Stimulated activated CD4-positive, alpha-beta T cell treated with anti-CD3 and anti-CD28 coated beads, Interleukin-2, amount 100 ng/mL, for 48 hours (primary cell): ENCODE data around the gene CYP27A1.
A peak's percentile ranks its signal among the peaks of the same experiment; 100 is the strongest.
"Not testable (repeated sequence)": the region's sequence is repeated elsewhere in the genome, so short reads cannot be mapped to it uniquely, and the experiment has no call there.

ENCODE experiments used
- DNase-seq, 2 donors: peaks; one replicate each; pipeline ENCODE4 v3.0.0-alpha.2; 2020

The CYP27A1 gene

GRCh38 chr2:218781691-218782527 is at the start of gene CYP27A1:
Gene CYP27A1 (plus strand): TSS chr2:218782147. CDS start chr2:218782183, 36 bp downstream.
- DNase-seq = no peak

GRCh38 chr2:218732761-218733158 is 49.2 kb upstream of the CYP27A1 start:
- DNase-seq = no peak

GRCh38 chr2:218733171-218734021 is 48.6 kb upstream of the CYP27A1 start:
- peak in 1 of 2 donors; percentile 5 for DNase-seq

- DNase-seq = no peak
Measured at GRCh38 chr2:218734190-218734975, 47.6 kb upstream of the CYP27A1 start.

GRCh38 chr2:218736531-218736930 is 45.4 kb upstream of the CYP27A1 start:
- DNase-seq = no peak

GRCh38 chr2:218743068-218743467 is 38.9 kb upstream of the CYP27A1 start:
- DNase-seq = no peak

GRCh38 chr2:218744615-218745014 is 37.3 kb upstream of the CYP27A1 start:
- DNase-seq = no peak

- no peak for DNase-seq
Measured at GRCh38 chr2:218745160-218745558, 36.8 kb upstream of the CYP27A1 start.

GRCh38 chr2:218745559-218746469 is 36.1 kb upstream of the CYP27A1 start:
- no peak for DNase-seq

GRCh38 chr2:218746470-218746795 is 35.5 kb upstream of the CYP27A1 start:
- no peak for DNase-seq

- DNase-seq = no peak
Measured at GRCh38 chr2:218746960-218747359, 35.0 kb upstream of the CYP27A1 start.

GRCh38 chr2:218748741-218749441 is 33.1 kb upstream of the CYP27A1 start:
- no peak for DNase-seq

GRCh38 chr2:218754201-218754600 is 27.7 kb upstream of the CYP27A1 start:
- DNase-seq = no peak

- no peak for DNase-seq
Measured at GRCh38 chr2:218754781-218755180, 27.2 kb upstream of the CYP27A1 start.

GRCh38 chr2:218755198-218755566 is 26.8 kb upstream of the CYP27A1 start:
- DNase-seq = no peak

GRCh38 chr2:218755567-218756404 is 26.2 kb upstream of the CYP27A1 start:
- DNase-seq = no peak

- DNase-seq = no peak
Measured at GRCh38 chr2:218756599-218757377, 25.2 kb upstream of the CYP27A1 start.

- DNase-seq = no peak
Measured at GRCh38 chr2:218761795-218762194, 20.2 kb upstream of the CYP27A1 start.

- not testable (repeated sequence) for DNase-seq
Measured at GRCh38 chr2:218772759-218773158, 9.2 kb upstream of the CYP27A1 start.

GRCh38 chr2:218773881-218774280 is 8.1 kb upstream of the CYP27A1 start:
- no peak for DNase-seq
